ENCODE results near the gene FGF21.

GRCh38 chr19:48715681-48716171 is 39.6 kb upstream of the FGF21 start:
- TF ChIP-seq, protein P1, sequence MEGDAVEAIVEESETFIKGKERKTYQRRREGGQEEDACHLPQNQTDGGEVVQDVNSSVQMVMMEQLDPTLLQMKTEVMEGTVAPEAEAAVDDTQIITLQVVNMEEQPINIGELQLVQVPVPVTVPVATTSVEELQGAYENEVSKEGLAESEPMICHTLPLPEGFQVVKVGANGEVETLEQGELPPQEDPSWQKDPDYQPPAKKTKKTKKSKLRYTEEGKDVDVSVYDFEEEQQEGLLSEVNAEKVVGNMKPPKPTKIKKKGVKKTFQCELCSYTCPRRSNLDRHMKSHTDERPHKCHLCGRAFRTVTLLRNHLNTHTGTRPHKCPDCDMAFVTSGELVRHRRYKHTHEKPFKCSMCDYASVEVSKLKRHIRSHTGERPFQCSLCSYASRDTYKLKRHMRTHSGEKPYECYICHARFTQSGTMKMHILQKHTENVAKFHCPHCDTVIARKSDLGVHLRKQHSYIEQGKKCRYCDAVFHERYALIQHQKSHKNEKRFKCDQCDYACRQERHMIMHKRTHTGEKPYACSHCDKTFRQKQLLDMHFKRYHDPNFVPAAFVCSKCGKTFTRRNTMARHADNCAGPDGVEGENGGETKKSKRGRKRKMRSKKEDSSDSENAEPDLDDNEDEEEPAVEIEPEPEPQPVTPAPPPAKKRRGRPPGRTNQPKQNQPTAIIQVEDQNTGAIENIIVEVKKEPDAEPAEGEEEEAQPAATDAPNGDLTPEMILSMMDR (IDR thresholded peaks at IDR 0.05; ENCODE audit: low read depth, low read length) = no peak
- no peak for TF ChIP-seq POLR2A (IDR thresholded peaks at IDR 0.05; ENCODE audit: extremely low read depth, insufficient read length)
- TF ChIP-seq, protein P2, sequence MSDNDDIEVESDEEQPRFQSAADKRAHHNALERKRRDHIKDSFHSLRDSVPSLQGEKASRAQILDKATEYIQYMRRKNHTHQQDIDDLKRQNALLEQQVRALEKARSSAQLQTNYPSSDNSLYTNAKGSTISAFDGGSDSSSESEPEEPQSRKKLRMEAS (IDR thresholded peaks at IDR 0.05; ENCODE audit: low read depth, low read length) = no peak
